ENCODE results near the gene ABCC2. TPM values are rescaled to one million over a fixed set of nuclear protein-coding genes. Genes with fewer than 3 reads are reported as not detected.

ABCC2 gene
- total and polyA plus RNA-seq, 3 donors from 2014 or later = 0.81 to 4.3 (median 2.7) TPM

DNA sequence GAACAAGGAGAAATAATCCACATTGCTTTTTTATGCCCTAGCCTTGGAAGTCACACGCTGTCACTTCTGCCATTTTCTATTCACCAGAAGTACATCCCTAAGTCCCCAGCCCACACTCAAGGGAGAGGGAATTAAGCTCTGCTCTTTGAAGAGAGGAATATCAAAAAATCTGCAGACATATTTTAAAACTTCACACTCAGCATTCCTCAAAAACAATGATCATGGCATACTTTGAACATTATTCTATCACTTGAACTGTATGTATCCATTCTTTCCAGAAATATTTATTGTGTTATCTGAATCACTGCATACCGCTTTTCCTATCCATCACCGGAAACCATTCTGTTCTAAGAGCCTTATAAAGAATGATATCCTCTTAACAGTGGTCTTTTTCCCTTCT, 9.4 kb downstream of the ABCC2 start:
- Histone ChIP-seq H3K27me3 (no peaks in the 10 kb centered on the region), H3K4me3 (no peak overlapping the region), H3K27ac (no peak overlapping the region), H3K4me1 (no peaks in the 10 kb centered on the region), H3K9me3 (no peaks in the 10 kb centered on the region), H3K36me3 (ENCODE audit: low read depth, missing control alignments) (no peaks in the 10 kb centered on the region)
- 74 to 89% methylated on average over 3 of the region's 3 CpGs for WGBS, 2 donors
- DNase-seq = no peak
- intact Hi-C loops (cut with DNase I; ENCODE audit: low total_unique reads) = no loop called here
- no peak for TF ChIP-seq POLR2A (IDR thresholded peaks at IDR 0.05)
- TF ChIP-seq CTCF (IDR thresholded peaks at IDR 0.05) = no peak

DNA sequence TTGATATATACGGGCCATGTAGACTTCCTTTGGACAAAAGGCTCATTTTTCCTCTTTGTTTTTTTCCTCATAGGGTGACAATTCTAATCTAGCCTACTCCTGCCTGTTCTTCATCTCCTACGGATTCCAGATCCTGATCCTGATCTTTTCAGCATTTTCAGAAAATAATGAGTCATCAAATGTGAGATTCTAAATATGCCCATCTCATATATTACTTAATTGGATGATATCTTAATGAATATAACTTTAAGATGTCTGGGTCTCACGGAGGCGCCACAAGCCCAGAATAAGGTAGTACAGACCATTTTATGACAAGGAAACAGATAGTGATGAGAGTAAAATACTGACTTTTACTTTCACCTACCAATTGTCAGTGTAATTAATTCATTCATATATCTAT, 11.4 kb downstream of the ABCC2 start:
- Histone ChIP-seq H3K4me1 (no peaks in the 10 kb centered on the region), H3K36me3 (ENCODE audit: low read depth, missing control alignments) (no peaks in the 10 kb centered on the region), H3K27ac (no peak overlapping the region), H3K4me3 (no peak overlapping the region), H3K9me3 (no peaks in the 10 kb centered on the region), H3K27me3 (no peaks in the 10 kb centered on the region)
- 95 to 96% methylated on average over 4 of the region's 4 CpGs for WGBS, 2 donors
- no peak for DNase-seq
- intact Hi-C loops (cut with DNase I; ENCODE audit: low total_unique reads) = no loop called here
- TF ChIP-seq CTCF (IDR thresholded peaks at IDR 0.05) = no peak
- no peak for TF ChIP-seq POLR2A (IDR thresholded peaks at IDR 0.05)

DNA sequence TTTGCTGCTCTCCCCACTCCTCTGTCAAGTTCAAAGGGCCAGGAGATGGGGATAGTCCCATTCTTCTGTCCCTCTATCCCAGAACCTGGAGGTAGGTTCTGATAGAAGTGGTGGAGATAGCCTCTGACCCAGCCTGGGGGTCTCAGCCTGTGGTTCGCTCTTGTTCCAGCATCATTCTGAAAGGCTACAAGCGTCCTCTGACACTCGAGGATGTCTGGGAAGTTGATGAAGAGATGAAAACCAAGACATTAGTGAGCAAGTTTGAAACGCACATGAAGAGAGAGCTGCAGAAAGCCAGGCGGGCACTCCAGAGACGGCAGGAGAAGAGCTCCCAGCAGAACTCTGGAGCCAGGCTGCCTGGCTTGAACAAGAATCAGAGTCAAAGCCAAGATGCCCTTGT, 14.5 kb downstream of the ABCC2 start:
- no peak overlapping the region for H3K4me3 ChIP-seq
- TF ChIP-seq CTCF (IDR thresholded peaks at IDR 0.05) (no peak), POLR2A (IDR thresholded peaks at IDR 0.05) (no peak)
- H3K27me3 ChIP-seq = no peaks in the 10 kb centered on the region
- intact Hi-C loops (cut with DNase I; ENCODE audit: low total_unique reads) = no loop called here
- H3K27ac ChIP-seq = no peak overlapping the region
- 91 to 97% methylated on average over 6 of the region's 6 CpGs for WGBS, 2 donors
- no peaks in the 10 kb centered on the region for H3K36me3 ChIP-seq (ENCODE audit: low read depth, missing control alignments)
- no peaks in the 10 kb centered on the region for H3K9me3 ChIP-seq
- H3K4me1 ChIP-seq = no peaks in the 10 kb centered on the region
- no peak for DNase-seq

GRCh38 chr10:99798031-99798430, 15.6 kb downstream of the ABCC2 start:
- 83 to 89% methylated on average over 4 of the region's 4 CpGs for whole genome bisulfite sequencing, 2 donors
- H3K4me1 ChIP-seq = no peaks in the 10 kb centered on the region

GRCh38 chr10:99798920-99799319, 16.5 kb downstream of the ABCC2 start:
- DNase-seq = no peak
- H3K4me3 ChIP-seq = no peak overlapping the region
- no peaks in the 10 kb centered on the region for H3K9me3 ChIP-seq
- WGBS, 2 donors = 85% methylated on average over 3 of the region's 3 CpGs
- H3K4me1 ChIP-seq = no peaks in the 10 kb centered on the region
- no peaks in the 10 kb centered on the region for H3K27me3 ChIP-seq
- H3K27ac ChIP-seq = no peak overlapping the region
- no peaks in the 10 kb centered on the region for H3K36me3 ChIP-seq (ENCODE audit: low read depth, missing control alignments)
- intact Hi-C loops (cut with DNase I; ENCODE audit: low total_unique reads) = no loop called here
- no peak for TF ChIP-seq CTCF (IDR thresholded peaks at IDR 0.05)
- no peak for TF ChIP-seq POLR2A (IDR thresholded peaks at IDR 0.05)

More at GRCh38 chr10:99798031-99798430, 15.6 kb downstream of the ABCC2 start:
- H3K27me3 ChIP-seq = no peaks in the 10 kb centered on the region
- no peak overlapping the region for H3K4me3 ChIP-seq
- no peak for TF ChIP-seq POLR2A (IDR thresholded peaks at IDR 0.05)
- DNase-seq = no peak
- H3K27ac ChIP-seq = no peak overlapping the region
- no peaks in the 10 kb centered on the region for H3K9me3 ChIP-seq
- intact Hi-C loops (cut with DNase I; ENCODE audit: low total_unique reads) = no loop called here
- no peaks in the 10 kb centered on the region for H3K36me3 ChIP-seq (ENCODE audit: low read depth, missing control alignments)
